Muscle of back (tissue), 11 donors: Measurements from ENCODE around the gene TET3. TPM values are rescaled to one million over a fixed set of nuclear protein-coding genes. Genes with fewer than 3 reads are reported as not detected.
A peak's percentile ranks its signal among the peaks of the same experiment; 100 is the strongest.

Source experiments
- DNase-seq, 3 donors: peaks; one replicate each; pipeline versions ENCODE4 v3.0.0 to v3.0.0-alpha.2; 2013
- polyA plus RNA-seq, 10 donors: library from polyadenylated mRNA; unstranded; fragments of 120-200 nt; gene quantifications; one replicate each; pipeline ENCODE4 v1.2.1, GENCODE V29; 2013; ENCODE audit not compliant: insufficient read length in 10 of 10

The TET3 gene
- polyA plus RNA-seq, 10 donors = 6.6 to 12.9 (median 8.7) TPM

- no peak for DNase-seq
These were observed 19.8 kb downstream of the TET3 start for GRCh38 chr2:74004212-74005182.

GRCh38 chr2:74005786-74006185 lies 21.1 kb downstream of the TET3 start:
- no peak for DNase-seq

- peak in 2 of 3 donors; percentile 51 to 75 for DNase-seq
These were observed 21.7 kb downstream of the TET3 start for GRCh38 chr2:74006459-74006858.

- no peak for DNase-seq
These were observed 22.4 kb downstream of the TET3 start for GRCh38 chr2:74007121-74007520.

GRCh38 chr2:74007711-74008110 lies 23.0 kb downstream of the TET3 start:
- no peak for DNase-seq

GRCh38 chr2:74008761-74009395 lies 24.2 kb downstream of the TET3 start:
- no peak for DNase-seq

- no peak for DNase-seq
These were observed 24.9 kb downstream of the TET3 start for GRCh38 chr2:74009577-74009976.

GRCh38 chr2:74010087-74010541 lies 25.4 kb downstream of the TET3 start:
- DNase-seq = peak in 1 of 3 donors; percentile 51

- no peak for DNase-seq
These were observed 26.5 kb downstream of the TET3 start for GRCh38 chr2:74011246-74011645.

- DNase-seq = no peak
These were observed 30.1 kb downstream of the TET3 start for GRCh38 chr2:74014813-74015212.

- no peak for DNase-seq
These were observed 32.5 kb downstream of the TET3 start for GRCh38 chr2:74017223-74017622.

- DNase-seq = no peak
These were observed 34.8 kb downstream of the TET3 start for GRCh38 chr2:74019516-74019915.

- DNase-seq = no peak
These were observed 36.1 kb downstream of the TET3 start for GRCh38 chr2:74020702-74021406.

- no peak for DNase-seq
These were observed 36.7 kb downstream of the TET3 start for GRCh38 chr2:74021407-74021755.

GRCh38 chr2:74024216-74024615 lies 39.5 kb downstream of the TET3 start:
- no peak for DNase-seq

GRCh38 chr2:74025971-74026612 lies 41.4 kb downstream of the TET3 start:
- no peak for DNase-seq

- DNase-seq = no peak
These were observed 42.1 kb downstream of the TET3 start for GRCh38 chr2:74026687-74027241.

GRCh38 chr2:74027496-74027895 lies 42.8 kb downstream of the TET3 start:
- DNase-seq = no peak

- DNase-seq = no peak
These were observed 43.6 kb downstream of the TET3 start for GRCh38 chr2:74028290-74028689.

- no peak for DNase-seq
These were observed 44.0 kb downstream of the TET3 start for GRCh38 chr2:74028741-74029140.

- DNase-seq = no peak
These were observed 45.1 kb downstream of the TET3 start for GRCh38 chr2:74029714-74030397.
